Mesothelial cell of epicardium (in vitro differentiated cells): ENCODE data around the gene NFE2L1. TPM values are rescaled to one million over a fixed set of nuclear protein-coding genes. Genes with fewer than 3 reads are reported as not detected.

Source experiments
- DNase-seq, 2 experiments: peaks; one replicate each; pipeline ENCODE4 v3.0.0; 2021; ENCODE audit warnings: low spot score in 2 of 2; ENCODE audit not compliant: unreplicated experiment in 2 of 2
- H3K27ac Mint-ChIP-seq: 2 replicates; pipeline ENCODE4 v1.8.0; 2021; ENCODE audit warnings: mixed read lengths
- H3K27me3 Mint-ChIP-seq: 2 replicates; pipeline ENCODE4 v1.8.0; 2021; ENCODE audit warnings: low read depth, mixed read lengths
- H3K36me3 Mint-ChIP-seq: 2 replicates; pipeline ENCODE4 v1.8.0; 2021; ENCODE audit warnings: mixed read lengths
- H3K4me1 Mint-ChIP-seq: 2 replicates; pipeline ENCODE4 v1.8.0; 2021; ENCODE audit warnings: mixed read lengths
- H3K4me3 Mint-ChIP-seq: 2 replicates; pipeline ENCODE4 v1.8.0; 2021; ENCODE audit warnings: mild to moderate bottlenecking, moderate library complexity, mixed read lengths
- H3K9me3 Mint-ChIP-seq: 2 replicates; pipeline ENCODE4 v1.8.0; 2021; ENCODE audit warnings: mixed read lengths
- CTCF ChIP-seq: fragments of 200-600 bp; sonication (generic); IDR thresholded peaks from one replicate; pipeline ENCODE4 v1.5.0; 2021; ENCODE audit warnings: antibody characterized with exemption; ENCODE audit not compliant: unreplicated experiment
- total RNA-seq: library from RNA; stranded (reverse); gene quantifications from 3 replicates; pipeline ENCODE4 v1.2.1, GENCODE V29; 2021

NFE2L1 gene
- total RNA-seq, 1 donor from 2014 or later, result 134 TPM

GRCh38 chr17:48025040-48025903, 22.9 kb upstream of the NFE2L1 start:
- no peaks in the 10 kb centered on the region for H3K9me3 Mint-ChIP-seq
- peak overlapping the region; percentile 76 for H3K4me3 Mint-ChIP-seq
- peak overlapping the region; percentile 93 for H3K27ac Mint-ChIP-seq
- H3K27me3 Mint-ChIP-seq, result peaks cover 40% of the 10 kb centered on the region
- no peaks in the 10 kb centered on the region for H3K36me3 Mint-ChIP-seq
- peak; percentile 83 for TF ChIP-seq CTCF
- H3K4me1 Mint-ChIP-seq, result peaks cover 34% of the 10 kb centered on the region
- peak; percentile 94 to 98 for DNase-seq

GRCh38 chr17:48025904-48026501, 22.2 kb upstream of the NFE2L1 start:
- H3K27ac Mint-ChIP-seq, result peak overlapping the region; percentile 82
- DNase-seq, result no peak
- H3K4me3 Mint-ChIP-seq, result peak overlapping the region; percentile 76
- H3K27me3 Mint-ChIP-seq, result peaks cover 34% of the 10 kb centered on the region
- peaks cover 34% of the 10 kb centered on the region for H3K4me1 Mint-ChIP-seq
- H3K9me3 Mint-ChIP-seq, result no peaks in the 10 kb centered on the region
- no peaks in the 10 kb centered on the region for H3K36me3 Mint-ChIP-seq
- no peak for TF ChIP-seq CTCF

GRCh38 chr17:48026502-48027321, 21.4 kb upstream of the NFE2L1 start:
- Mint-ChIP-seq H3K36me3 (no peaks in the 10 kb centered on the region), H3K27me3 (peaks cover 29% of the 10 kb centered on the region), H3K27ac (peak overlapping the region; percentile 64), H3K9me3 (no peaks in the 10 kb centered on the region), H3K4me3 (peak overlapping the region; percentile 27), H3K4me1 (peaks cover 34% of the 10 kb centered on the region)
- peak; percentile 77 for TF ChIP-seq CTCF
- peak in 1 of 2 experiments; percentile 89 for DNase-seq

- peaks cover 23% of the 10 kb centered on the region for H3K27me3 Mint-ChIP-seq
- DNase-seq, result no peak
- no peaks in the 10 kb centered on the region for H3K36me3 Mint-ChIP-seq
- no peak for TF ChIP-seq CTCF
- peak overlapping the region; percentile 15 for H3K27ac Mint-ChIP-seq
- peaks cover 34% of the 10 kb centered on the region for H3K4me1 Mint-ChIP-seq
- H3K9me3 Mint-ChIP-seq, result no peaks in the 10 kb centered on the region
- H3K4me3 Mint-ChIP-seq, result no peak overlapping the region
Measured at GRCh38 chr17:48027322-48027981, 20.7 kb upstream of the NFE2L1 start.

GRCh38 chr17:48028736-48029135, 19.4 kb upstream of the NFE2L1 start:
- no peak for DNase-seq
- Mint-ChIP-seq H3K27me3 (peaks cover 11% of the 10 kb centered on the region), H3K4me1 (peaks cover 28% of the 10 kb centered on the region), H3K9me3 (no peaks in the 10 kb centered on the region), H3K4me3 (no peak overlapping the region), H3K36me3 (no peaks in the 10 kb centered on the region), H3K27ac (no peak overlapping the region)
- TF ChIP-seq CTCF, result no peak
